CD14-positive monocyte (primary cell): ENCODE data around the gene PHC3. TPM values are rescaled to one million over a fixed set of nuclear protein-coding genes. Genes with fewer than 3 reads are reported as not detected.
A peak's percentile ranks its signal among the peaks of the same experiment; 100 is the strongest.

ENCODE experiments used
- DNase-seq, 3 donors: peaks; one replicate each; pipeline ENCODE4 v3.0.0-alpha.2; 2011 to 2022
- H2AFZ ChIP-seq: 2 replicates; pipeline ENCODE4 v1.6.0; 2012; ENCODE audit warnings: mild to moderate bottlenecking, low read depth, low read length, inconsistent platforms; ENCODE audit not compliant: insufficient read depth, poor library complexity, severe bottlenecking
- H3K27ac ChIP-seq, 2 donors: 1 replicate in 1 of 2; 2 replicates in 1 of 2; pipeline ENCODE4 v1.5.1; 2012 to 2013; ENCODE audit warnings: low read length in 2 of 2, control low read depth in 1 of 2, inconsistent platforms in 1 of 2, low read depth in 1 of 2, mild to moderate bottlenecking in 1 of 2
- H3K27me3 ChIP-seq, 2 donors: one replicate each; pipeline versions ENCODE4 v1.6.0 to v1.6.1; 2011 to 2013; ENCODE audit warnings: low read length in 2 of 2; ENCODE audit not compliant: control insufficient read depth in 2 of 2, insufficient read depth in 2 of 2
- H3K36me3 ChIP-seq, 2 donors: replicated peaks in 1 of 2; 1 replicate in 1 of 2; 2 replicates in 1 of 2; pipeline versions ENCODE4 v1.5.1 to v1.6.1; 2012 to 2013; ENCODE audit warnings: low read length in 2 of 2, control low read depth in 1 of 2, inconsistent platforms in 1 of 2, mild to moderate bottlenecking in 1 of 2; ENCODE audit not compliant: insufficient read depth in 2 of 2, control insufficient read depth in 1 of 2
- H3K4me1 ChIP-seq, 2 donors: 1 replicate in 1 of 2; 2 replicates in 1 of 2; pipeline versions ENCODE4 v1.5.1 to v1.6.1; 2012 to 2013; ENCODE audit warnings: low read length in 2 of 2, control low read depth in 1 of 2, inconsistent platforms in 1 of 2, mild to moderate bottlenecking in 1 of 2, moderate library complexity in 1 of 2; ENCODE audit not compliant: insufficient read depth in 2 of 2, control insufficient read depth in 1 of 2
- H3K4me2 ChIP-seq: replicated peaks from 2 replicates; pipeline ENCODE3; 2012; ENCODE audit warnings: low read length, moderate library complexity, mild to moderate bottlenecking; ENCODE audit not compliant: poor library complexity, severe bottlenecking; ENCODE audit errors: extremely low read depth
- H3K4me3 ChIP-seq, 3 experiments: fragments of 200-600 bp in 1 of 3; sonication (generic) in 1 of 3; replicated peaks in 1 of 3; 1 replicate in 2 of 3; 2 replicates in 1 of 3; pipeline ENCODE4 v1.5.1; 2011 to 2013; ENCODE audit warnings: low read length in 3 of 3, mild to moderate bottlenecking in 3 of 3, control low read depth in 2 of 3, low read depth in 2 of 3, inconsistent platforms in 1 of 3, moderate library complexity in 1 of 3
- H3K79me2 ChIP-seq: 2 replicates; pipeline ENCODE4 v1.6.0; 2012; ENCODE audit warnings: mild to moderate bottlenecking, control low read depth, inconsistent platforms, low read length, moderate library complexity; ENCODE audit not compliant: insufficient read depth
- H3K9ac ChIP-seq: 2 replicates; pipeline ENCODE4 v1.6.0; 2017; ENCODE audit warnings: low read length, mild to moderate bottlenecking; ENCODE audit not compliant: insufficient read depth, poor library complexity, severe bottlenecking
- H3K9me3 ChIP-seq, 2 donors: replicated peaks in 1 of 2; 1 replicate in 1 of 2; 2 replicates in 1 of 2; pipeline versions ENCODE4 v1.5.1 to v1.6.1; 2012 to 2013; ENCODE audit warnings: low read length in 2 of 2, control low read depth in 1 of 2; ENCODE audit not compliant: control insufficient read depth in 1 of 2, insufficient read depth in 1 of 2
- H4K20me1 ChIP-seq: 2 replicates; pipeline ENCODE4 v1.6.0; 2012; ENCODE audit warnings: mild to moderate bottlenecking, low read length, control low read depth, moderate library complexity; ENCODE audit not compliant: insufficient read depth
- H3K27ac Mint-ChIP-seq, 7 donors: one replicate each; pipeline ENCODE4 v1.8.0; 2020; ENCODE audit warnings: mild to moderate bottlenecking in 7 of 7, mixed read lengths in 7 of 7, moderate library complexity in 6 of 7, inconsistent platforms in 2 of 7
- H3K27me3 Mint-ChIP-seq, 3 donors: one replicate each; pipeline ENCODE4 v1.8.0; 2021 to 2022; ENCODE audit warnings: low read depth in 3 of 3, mild to moderate bottlenecking in 3 of 3, mixed read lengths in 3 of 3, moderate library complexity in 3 of 3, inconsistent platforms in 1 of 3
- H3K36me3 Mint-ChIP-seq, 2 donors: one replicate each; pipeline ENCODE4 v1.8.0; 2020; ENCODE audit warnings: mixed read lengths in 2 of 2, inconsistent platforms in 1 of 2, mild to moderate bottlenecking in 1 of 2
- H3K4me1 Mint-ChIP-seq: one replicate; pipeline ENCODE4 v1.8.0; 2020; ENCODE audit warnings: mild to moderate bottlenecking, mixed read lengths
- H3K4me3 Mint-ChIP-seq, 2 donors: one replicate each; pipeline ENCODE4 v1.8.0; 2020; ENCODE audit warnings: mild to moderate bottlenecking in 2 of 2, mixed read lengths in 2 of 2, moderate library complexity in 1 of 2
- H3K9me3 Mint-ChIP-seq, 7 donors: one replicate each; pipeline ENCODE4 v1.8.0; 2020 to 2022; ENCODE audit warnings: mixed read lengths in 7 of 7, mild to moderate bottlenecking in 6 of 7, moderate library complexity in 6 of 7, inconsistent platforms in 2 of 7
- WGBS: methylation state at CpG from one replicate; pipeline ENCODE4 v1.1.5; 2013; ENCODE audit warnings: missing lambda C conversion rate; ENCODE audit not compliant: insufficient coverage; 5-methylcytosine and 5-hydroxymethylcytosine counted together
- intact Hi-C, 2 donors: fragments of 100-400 bp; cut with micrococcal nuclease; formaldehyde crosslinking; loops; one replicate each; pipeline versions ENCODE4 v1.15.0 to v1.15.1; 2023
- polyA plus RNA-seq, 3 donors: library from polyadenylated mRNA; depleted of rRNA in 1 of 3; unstranded in 2 of 3; stranded (reverse) in 1 of 3; fragments of 300-500 nt in 2 of 3; fragments of >200 nt in 1 of 3; fragmentation: Illumina TruSeq in 2 of 3; gene quantifications; 1 replicate in 2 of 3; 2 replicates in 1 of 3; pipeline ENCODE4 v1.2.3, GENCODE V29; 2012 to 2021
- TF ChIP-seq, protein P1 (sequence below): fragments of 200-600 bp; IDR thresholded peaks from one replicate; pipeline ENCODE4 v1.8.0; 2022; ENCODE audit warnings: antibody characterized with exemption, mild to moderate bottlenecking

Gene PHC3
- polyA plus RNA-seq, 3 donors: 7.5 to 26.1 (median 12.6) TPM

DNA sequence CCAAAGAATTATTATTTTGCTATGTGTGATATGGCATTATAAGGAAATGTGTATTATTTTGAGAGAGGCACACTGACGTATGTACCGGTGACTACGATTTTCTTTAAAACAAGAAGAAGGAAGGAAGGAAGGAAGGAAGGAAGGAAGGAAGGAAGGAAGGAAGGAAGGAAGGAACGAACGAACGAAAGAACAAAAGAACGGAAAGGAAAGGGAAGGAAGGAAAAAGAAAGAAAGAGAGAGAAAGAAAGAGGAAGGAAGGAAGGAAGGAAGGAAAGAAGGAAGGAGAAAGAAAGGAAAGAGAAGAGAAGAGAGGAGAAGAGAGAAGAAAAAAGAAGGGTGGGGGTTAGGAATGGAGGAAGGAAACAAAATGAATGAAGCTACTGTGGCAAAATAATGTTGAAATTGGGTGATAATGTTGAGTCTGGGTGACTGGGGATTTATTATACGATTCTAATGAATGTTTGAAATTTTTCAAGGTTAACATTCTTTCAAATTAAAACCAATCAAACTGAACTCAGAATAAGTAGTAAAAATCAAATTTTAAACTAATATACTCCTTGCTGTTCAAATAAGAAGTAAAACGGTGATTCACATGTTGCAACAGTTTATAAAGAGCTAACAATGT is 70.3 kb downstream of the PHC3 start:
- H3K36me3 Mint-ChIP-seq: peaks cover 58 to 76% of the 10 kb centered on the region in 2 donors
- Histone ChIP-seq H3K27ac (no peak overlapping the region), H3K4me2 (no peak overlapping the region), H3K36me3 (peaks cover 81 to 95% of the 10 kb centered on the region in 2 donors), H3K79me2 (no peaks in the 10 kb centered on the region), H2AFZ (no peak overlapping the region), H3K9me3 (no peaks in the 10 kb centered on the region), H3K4me1 (no peaks in the 10 kb centered on the region), H3K9ac (no peak overlapping the region), H4K20me1 (peaks cover 34% of the 10 kb centered on the region), H3K27me3 (no peaks in the 10 kb centered on the region), H3K4me3 (no peak overlapping the region)
- WGBS: 45% methylated on average over 7 of the region's 9 CpGs
- TF ChIP-seq, protein P1, sequence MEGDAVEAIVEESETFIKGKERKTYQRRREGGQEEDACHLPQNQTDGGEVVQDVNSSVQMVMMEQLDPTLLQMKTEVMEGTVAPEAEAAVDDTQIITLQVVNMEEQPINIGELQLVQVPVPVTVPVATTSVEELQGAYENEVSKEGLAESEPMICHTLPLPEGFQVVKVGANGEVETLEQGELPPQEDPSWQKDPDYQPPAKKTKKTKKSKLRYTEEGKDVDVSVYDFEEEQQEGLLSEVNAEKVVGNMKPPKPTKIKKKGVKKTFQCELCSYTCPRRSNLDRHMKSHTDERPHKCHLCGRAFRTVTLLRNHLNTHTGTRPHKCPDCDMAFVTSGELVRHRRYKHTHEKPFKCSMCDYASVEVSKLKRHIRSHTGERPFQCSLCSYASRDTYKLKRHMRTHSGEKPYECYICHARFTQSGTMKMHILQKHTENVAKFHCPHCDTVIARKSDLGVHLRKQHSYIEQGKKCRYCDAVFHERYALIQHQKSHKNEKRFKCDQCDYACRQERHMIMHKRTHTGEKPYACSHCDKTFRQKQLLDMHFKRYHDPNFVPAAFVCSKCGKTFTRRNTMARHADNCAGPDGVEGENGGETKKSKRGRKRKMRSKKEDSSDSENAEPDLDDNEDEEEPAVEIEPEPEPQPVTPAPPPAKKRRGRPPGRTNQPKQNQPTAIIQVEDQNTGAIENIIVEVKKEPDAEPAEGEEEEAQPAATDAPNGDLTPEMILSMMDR: no peak
- DNase-seq: no peak
- intact Hi-C loops: no loop called here
- H3K9me3 Mint-ChIP-seq: peaks cover 0 to 4% (median 0%) of the 10 kb centered on the region in 7 donors
- peaks cover 0 to 2% (median 0%) of the 10 kb centered on the region in 3 donors for H3K27me3 Mint-ChIP-seq
- H3K4me3 Mint-ChIP-seq: no peak overlapping the region
- peak overlapping the region in 6 of 7 donors; percentile 42 to 77 (median 58) for H3K27ac Mint-ChIP-seq
- H3K4me1 Mint-ChIP-seq: no peaks in the 10 kb centered on the region

DNA sequence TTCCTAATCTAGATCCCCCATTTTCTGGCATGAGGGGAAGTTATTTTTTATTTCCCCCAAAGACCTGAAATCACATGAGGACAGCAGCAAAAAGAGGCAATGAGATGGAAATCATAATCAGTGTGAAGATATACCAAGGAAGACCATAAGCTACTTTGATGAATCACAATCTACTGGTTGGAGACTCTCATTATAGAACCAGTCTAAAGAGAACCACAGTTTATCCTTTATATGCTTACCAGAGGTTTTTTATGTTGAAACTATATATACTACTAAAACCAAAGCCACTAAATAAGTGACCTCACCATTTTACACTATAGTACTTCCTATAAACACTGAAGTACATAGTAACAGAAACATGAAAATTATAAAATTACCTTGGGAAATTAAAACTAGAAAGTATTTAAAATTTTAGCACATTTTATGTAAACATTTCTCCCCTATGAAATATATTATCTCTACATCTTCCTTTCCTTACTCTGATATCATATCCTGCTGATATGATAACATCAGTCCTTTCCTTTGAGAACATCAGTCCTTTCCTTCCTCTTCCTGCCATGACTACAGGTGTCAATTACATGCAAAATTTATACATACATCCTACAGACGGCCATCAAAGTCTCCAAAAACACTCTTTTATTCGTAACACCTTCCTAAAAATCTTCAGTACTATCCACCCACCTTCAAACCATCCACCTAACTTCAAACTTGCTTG is 71.8 kb downstream of the PHC3 start:
- H3K27me3 ChIP-seq: no peaks in the 10 kb centered on the region
- H3K9me3 ChIP-seq: no peaks in the 10 kb centered on the region
- peaks cover 34% of the 10 kb centered on the region for H4K20me1 ChIP-seq
- peaks cover 78 to 95% of the 10 kb centered on the region in 2 donors for H3K36me3 ChIP-seq
- intact Hi-C loops: no loop called here
- TF ChIP-seq, protein P1: no peak
- no peak overlapping the region for H3K27ac ChIP-seq
- no peak overlapping the region for H3K9ac ChIP-seq
- H3K27ac Mint-ChIP-seq: peak overlapping the region in 4 of 7 donors; percentile 0 to 55 (median 23)
- H3K4me1 ChIP-seq: no peaks in the 10 kb centered on the region
- no peak overlapping the region for H3K4me3 Mint-ChIP-seq
- DNase-seq: no peak
- H2AFZ ChIP-seq: no peak overlapping the region
- 83% methylated on average over 2 of the region's 2 CpGs for WGBS
- no peak overlapping the region for H3K4me2 ChIP-seq
- no peaks in the 10 kb centered on the region for H3K79me2 ChIP-seq
- H3K27me3 Mint-ChIP-seq: peaks cover 0 to 2% (median 0%) of the 10 kb centered on the region in 3 donors
- H3K9me3 Mint-ChIP-seq: peaks cover 0 to 4% (median 0%) of the 10 kb centered on the region in 7 donors
- H3K4me3 ChIP-seq: no peak overlapping the region
- no peaks in the 10 kb centered on the region for H3K4me1 Mint-ChIP-seq
- peaks cover 56 to 79% of the 10 kb centered on the region in 2 donors for H3K36me3 Mint-ChIP-seq
